ENCODE measurements around the gene P2RX1. TPM values are rescaled to one million over a fixed set of nuclear protein-coding genes. Genes with fewer than 3 reads are reported as not detected.
A peak's percentile ranks its signal among the peaks of the same experiment; 100 is the strongest.

P2RX1 gene
- total and polyA plus RNA-seq, 2 experiments from 2014 or later, result 0.31 to 2.2 TPM

GRCh38 chr17:3919123-3919624 is 2.9 kb upstream of the P2RX1 start:
- no peaks in the 10 kb centered on the region for H3F3A ChIP-seq (replicated peaks; ENCODE audit: low read depth)
- DNase-seq (ENCODE audit: low spot score) (no peak), ATAC-seq (no peak)
- H3K79me2 ChIP-seq (replicated peaks; ENCODE audit: insufficient read depth), result no peaks in the 10 kb centered on the region
- H3K4me1 ChIP-seq (ENCODE audit: insufficient read depth), result no peaks in the 10 kb centered on the region
- H3K36me3 ChIP-seq (ENCODE audit: insufficient read depth), result no peaks in the 10 kb centered on the region
- no peaks in the 10 kb centered on the region for H3K9me2 ChIP-seq (ENCODE audit: insufficient read depth)
- no peak overlapping the region for H3K4me3 ChIP-seq
- H3K4me2 ChIP-seq, result no peak overlapping the region
- H4K20me1 ChIP-seq (replicated peaks; ENCODE audit: insufficient read depth), result no peaks in the 10 kb centered on the region
- peak overlapping the region; percentile 38; the same call in 1 of the 2 replicates for H2AFZ ChIP-seq
- H3K27ac ChIP-seq (ENCODE audit: low read depth), result no peak overlapping the region
- no peak overlapping the region for H3K4me3 Mint-ChIP-seq
- H3K27me3 ChIP-seq (ENCODE audit: insufficient read depth), result no peaks in the 10 kb centered on the region
- no peaks in the 10 kb centered on the region for H3K9me3 Mint-ChIP-seq
- no peak overlapping the region for H3K27ac Mint-ChIP-seq
- H3K27me3 Mint-ChIP-seq (ENCODE audit: insufficient read depth, low read depth, poor library complexity), result peaks cover 6% of the 10 kb centered on the region
- peaks cover 5% of the 10 kb centered on the region for H3K4me1 Mint-ChIP-seq
- H3K36me3 Mint-ChIP-seq (ENCODE audit: low read depth), result no peaks in the 10 kb centered on the region
- no peak for TF ChIP-seq JUNB (IDR thresholded peaks at IDR 0.05; ENCODE audit: unreplicated experiment)
- TF ChIP-seq, protein P1, sequence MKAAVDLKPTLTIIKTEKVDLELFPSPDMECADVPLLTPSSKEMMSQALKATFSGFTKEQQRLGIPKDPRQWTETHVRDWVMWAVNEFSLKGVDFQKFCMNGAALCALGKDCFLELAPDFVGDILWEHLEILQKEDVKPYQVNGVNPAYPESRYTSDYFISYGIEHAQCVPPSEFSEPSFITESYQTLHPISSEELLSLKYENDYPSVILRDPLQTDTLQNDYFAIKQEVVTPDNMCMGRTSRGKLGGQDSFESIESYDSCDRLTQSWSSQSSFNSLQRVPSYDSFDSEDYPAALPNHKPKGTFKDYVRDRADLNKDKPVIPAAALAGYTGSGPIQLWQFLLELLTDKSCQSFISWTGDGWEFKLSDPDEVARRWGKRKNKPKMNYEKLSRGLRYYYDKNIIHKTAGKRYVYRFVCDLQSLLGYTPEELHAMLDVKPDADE (IDR thresholded peaks at IDR 0.05), result no peak
- no peak for TF ChIP-seq NANOG (IDR thresholded peaks at IDR 0.05; ENCODE audit: borderline replicate concordance)
- no peak for TF ChIP-seq EZH2 (IDR thresholded peaks at IDR 0.05; ENCODE audit: low read depth, unreplicated experiment)
- TF ChIP-seq EZH2phosphoT487 (IDR thresholded peaks at IDR 0.05; ENCODE audit: unreplicated experiment), result no peak
- TF ChIP-seq, protein P2, sequence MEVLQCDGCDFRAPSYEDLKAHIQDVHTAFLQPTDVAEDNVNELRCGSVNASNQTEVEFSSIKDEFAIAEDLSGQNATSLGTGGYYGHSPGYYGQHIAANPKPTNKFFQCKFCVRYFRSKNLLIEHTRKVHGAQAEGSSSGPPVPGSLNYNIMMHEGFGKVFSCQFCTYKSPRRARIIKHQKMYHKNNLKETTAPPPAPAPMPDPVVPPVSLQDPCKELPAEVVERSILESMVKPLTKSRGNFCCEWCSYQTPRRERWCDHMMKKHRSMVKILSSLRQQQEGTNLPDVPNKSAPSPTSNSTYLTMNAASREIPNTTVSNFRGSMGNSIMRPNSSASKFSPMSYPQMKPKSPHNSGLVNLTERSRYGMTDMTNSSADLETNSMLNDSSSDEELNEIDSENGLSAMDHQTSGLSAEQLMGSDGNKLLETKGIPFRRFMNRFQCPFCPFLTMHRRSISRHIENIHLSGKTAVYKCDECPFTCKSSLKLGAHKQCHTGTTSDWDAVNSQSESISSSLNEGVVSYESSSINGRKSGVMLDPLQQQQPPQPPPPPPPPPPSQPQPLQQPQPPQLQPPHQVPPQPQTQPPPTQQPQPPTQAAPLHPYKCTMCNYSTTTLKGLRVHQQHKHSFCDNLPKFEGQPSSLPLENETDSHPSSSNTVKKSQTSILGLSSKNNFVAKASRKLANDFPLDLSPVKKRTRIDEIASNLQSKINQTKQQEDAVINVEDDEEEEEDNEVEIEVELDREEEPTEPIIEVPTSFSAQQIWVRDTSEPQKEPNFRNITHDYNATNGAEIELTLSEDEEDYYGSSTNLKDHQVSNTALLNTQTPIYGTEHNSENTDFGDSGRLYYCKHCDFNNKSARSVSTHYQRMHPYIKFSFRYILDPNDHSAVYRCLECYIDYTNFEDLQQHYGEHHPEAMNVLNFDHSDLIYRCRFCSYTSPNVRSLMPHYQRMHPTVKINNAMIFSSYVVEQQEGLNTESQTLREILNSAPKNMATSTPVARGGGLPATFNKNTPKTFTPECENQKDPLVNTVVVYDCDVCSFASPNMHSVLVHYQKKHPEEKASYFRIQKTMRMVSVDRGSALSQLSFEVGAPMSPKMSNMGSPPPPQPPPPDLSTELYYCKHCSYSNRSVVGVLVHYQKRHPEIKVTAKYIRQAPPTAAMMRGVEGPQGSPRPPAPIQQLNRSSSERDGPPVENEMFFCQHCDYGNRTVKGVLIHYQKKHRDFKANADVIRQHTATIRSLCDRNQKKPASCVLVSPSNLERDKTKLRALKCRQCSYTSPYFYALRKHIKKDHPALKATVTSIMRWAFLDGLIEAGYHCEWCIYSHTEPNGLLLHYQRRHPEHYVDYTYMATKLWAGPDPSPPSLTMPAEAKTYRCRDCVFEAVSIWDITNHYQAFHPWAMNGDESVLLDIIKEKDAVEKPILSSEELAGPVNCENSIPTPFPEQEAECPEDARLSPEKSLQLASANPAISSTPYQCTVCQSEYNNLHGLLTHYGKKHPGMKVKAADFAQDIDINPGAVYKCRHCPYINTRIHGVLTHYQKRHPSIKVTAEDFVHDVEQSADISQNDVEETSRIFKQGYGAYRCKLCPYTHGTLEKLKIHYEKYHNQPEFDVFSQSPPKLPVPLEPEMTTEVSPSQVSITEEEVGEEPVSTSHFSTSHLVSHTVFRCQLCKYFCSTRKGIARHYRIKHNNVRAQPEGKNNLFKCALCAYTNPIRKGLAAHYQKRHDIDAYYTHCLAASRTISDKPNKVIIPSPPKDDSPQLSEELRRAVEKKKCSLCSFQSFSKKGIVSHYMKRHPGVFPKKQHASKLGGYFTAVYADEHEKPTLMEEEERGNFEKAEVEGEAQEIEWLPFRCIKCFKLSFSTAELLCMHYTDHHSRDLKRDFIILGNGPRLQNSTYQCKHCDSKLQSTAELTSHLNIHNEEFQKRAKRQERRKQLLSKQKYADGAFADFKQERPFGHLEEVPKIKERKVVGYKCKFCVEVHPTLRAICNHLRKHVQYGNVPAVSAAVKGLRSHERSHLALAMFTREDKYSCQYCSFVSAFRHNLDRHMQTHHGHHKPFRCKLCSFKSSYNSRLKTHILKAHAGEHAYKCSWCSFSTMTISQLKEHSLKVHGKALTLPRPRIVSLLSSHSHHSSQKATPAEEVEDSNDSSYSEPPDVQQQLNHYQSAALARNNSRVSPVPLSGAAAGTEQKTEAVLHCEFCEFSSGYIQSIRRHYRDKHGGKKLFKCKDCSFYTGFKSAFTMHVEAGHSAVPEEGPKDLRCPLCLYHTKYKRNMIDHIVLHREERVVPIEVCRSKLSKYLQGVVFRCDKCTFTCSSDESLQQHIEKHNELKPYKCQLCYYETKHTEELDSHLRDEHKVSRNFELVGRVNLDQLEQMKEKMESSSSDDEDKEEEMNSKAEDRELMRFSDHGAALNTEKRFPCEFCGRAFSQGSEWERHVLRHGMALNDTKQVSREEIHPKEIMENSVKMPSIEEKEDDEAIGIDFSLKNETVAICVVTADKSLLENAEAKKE (CRISPR knock-in tag; IDR thresholded peaks at IDR 0.05), result no peak
- no peak for TF ChIP-seq CREB1 (CRISPR knock-in tag; IDR thresholded peaks at IDR 0.05; ENCODE audit: low read depth)
- TF ChIP-seq POLR2AphosphoS5 (IDR thresholded peaks at IDR 0.05; ENCODE audit: low read depth), result no peak
- TF ChIP-seq ZNF331 (CRISPR knock-in tag; IDR thresholded peaks at IDR 0.05; ENCODE audit: low read depth), result no peak
- TF ChIP-seq CTCF (conservative IDR thresholded peaks at IDR 0.05; ENCODE audit: low read depth in 2 of 2), result no peak
- no peak for TF ChIP-seq ZNF114 (CRISPR knock-in tag; IDR thresholded peaks at IDR 0.05)
